Measurements from ENCODE around the gene SORCS3.

DNA sequence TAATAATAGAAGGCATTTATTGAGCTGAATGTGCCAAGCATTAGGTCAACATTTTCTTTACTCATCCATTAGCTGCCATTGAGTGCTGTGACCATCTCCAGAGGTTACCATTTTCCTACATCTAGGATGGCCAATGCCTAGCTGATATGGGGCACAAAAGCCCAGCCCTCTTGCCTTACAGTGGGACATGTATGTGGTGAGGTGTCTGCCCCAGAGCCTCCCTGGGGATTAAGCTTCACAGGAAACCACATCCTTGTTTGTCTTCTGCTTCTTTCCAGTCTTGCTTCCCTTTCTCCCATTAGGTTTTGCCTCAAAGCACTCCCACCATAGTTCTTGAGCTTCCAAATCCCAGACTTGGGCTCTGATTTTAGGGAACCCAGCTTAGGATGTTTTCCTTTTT, 258.7 kb downstream of the SORCS3 start:
- TF ChIP-seq, protein P1, sequence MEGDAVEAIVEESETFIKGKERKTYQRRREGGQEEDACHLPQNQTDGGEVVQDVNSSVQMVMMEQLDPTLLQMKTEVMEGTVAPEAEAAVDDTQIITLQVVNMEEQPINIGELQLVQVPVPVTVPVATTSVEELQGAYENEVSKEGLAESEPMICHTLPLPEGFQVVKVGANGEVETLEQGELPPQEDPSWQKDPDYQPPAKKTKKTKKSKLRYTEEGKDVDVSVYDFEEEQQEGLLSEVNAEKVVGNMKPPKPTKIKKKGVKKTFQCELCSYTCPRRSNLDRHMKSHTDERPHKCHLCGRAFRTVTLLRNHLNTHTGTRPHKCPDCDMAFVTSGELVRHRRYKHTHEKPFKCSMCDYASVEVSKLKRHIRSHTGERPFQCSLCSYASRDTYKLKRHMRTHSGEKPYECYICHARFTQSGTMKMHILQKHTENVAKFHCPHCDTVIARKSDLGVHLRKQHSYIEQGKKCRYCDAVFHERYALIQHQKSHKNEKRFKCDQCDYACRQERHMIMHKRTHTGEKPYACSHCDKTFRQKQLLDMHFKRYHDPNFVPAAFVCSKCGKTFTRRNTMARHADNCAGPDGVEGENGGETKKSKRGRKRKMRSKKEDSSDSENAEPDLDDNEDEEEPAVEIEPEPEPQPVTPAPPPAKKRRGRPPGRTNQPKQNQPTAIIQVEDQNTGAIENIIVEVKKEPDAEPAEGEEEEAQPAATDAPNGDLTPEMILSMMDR (IDR thresholded peaks at IDR 0.05) = no peak
- no peak for TF ChIP-seq POLR2A (IDR thresholded peaks at IDR 0.05)
